ENCODE results near the gene GARS1.
"Not testable (repeated sequence)": the region's sequence is repeated elsewhere in the genome, so short reads cannot be mapped to it uniquely, and the experiment has no call there.

Gene GARS1, protein sequence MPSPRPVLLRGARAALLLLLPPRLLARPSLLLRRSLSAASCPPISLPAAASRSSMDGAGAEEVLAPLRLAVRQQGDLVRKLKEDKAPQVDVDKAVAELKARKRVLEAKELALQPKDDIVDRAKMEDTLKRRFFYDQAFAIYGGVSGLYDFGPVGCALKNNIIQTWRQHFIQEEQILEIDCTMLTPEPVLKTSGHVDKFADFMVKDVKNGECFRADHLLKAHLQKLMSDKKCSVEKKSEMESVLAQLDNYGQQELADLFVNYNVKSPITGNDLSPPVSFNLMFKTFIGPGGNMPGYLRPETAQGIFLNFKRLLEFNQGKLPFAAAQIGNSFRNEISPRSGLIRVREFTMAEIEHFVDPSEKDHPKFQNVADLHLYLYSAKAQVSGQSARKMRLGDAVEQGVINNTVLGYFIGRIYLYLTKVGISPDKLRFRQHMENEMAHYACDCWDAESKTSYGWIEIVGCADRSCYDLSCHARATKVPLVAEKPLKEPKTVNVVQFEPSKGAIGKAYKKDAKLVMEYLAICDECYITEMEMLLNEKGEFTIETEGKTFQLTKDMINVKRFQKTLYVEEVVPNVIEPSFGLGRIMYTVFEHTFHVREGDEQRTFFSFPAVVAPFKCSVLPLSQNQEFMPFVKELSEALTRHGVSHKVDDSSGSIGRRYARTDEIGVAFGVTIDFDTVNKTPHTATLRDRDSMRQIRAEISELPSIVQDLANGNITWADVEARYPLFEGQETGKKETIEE

DNA sequence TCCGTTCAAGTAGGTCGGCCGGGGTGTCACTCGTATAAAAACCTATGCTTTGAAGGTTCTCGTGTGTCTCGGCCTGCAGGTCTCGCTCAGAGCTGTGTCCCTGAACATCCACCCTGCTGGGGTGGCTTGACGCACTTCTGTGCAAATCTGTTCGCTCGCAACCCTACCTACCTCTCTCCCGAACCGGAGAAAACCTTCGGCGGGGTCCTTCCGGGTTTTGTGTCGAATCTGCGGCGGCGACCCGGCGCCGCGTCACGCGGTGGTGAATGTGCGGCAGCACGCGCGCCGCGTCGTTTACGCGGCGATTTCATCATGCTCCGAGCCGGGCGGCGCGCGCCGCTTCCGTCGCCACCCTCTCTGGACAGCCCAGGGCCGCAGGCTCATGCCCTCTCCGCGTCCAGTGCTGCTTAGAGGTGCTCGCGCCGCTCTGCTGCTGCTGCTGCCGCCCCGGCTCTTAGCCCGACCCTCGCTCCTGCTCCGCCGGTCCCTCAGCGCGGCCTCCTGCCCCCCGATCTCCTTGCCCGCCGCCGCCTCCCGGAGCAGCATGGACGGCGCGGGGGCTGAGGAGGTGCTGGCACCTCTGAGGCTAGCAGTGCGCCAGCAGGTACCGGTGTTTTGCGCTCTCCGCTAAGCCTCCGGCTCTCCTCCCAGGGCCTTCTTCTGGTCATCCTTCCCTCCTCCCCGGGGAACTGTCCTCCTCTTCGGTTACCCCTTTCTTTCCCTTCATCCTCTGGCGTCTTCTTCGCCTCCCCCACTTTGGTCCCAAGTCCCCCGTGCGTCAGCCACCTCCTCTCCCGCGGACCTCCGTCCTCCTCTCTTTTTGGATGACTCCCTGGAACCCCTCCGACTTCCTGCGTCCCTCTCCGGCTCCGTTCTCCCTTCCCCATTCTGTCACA is at the start of gene GARS1:
Gene GARS1, plus strand, starts transcription at position 339 of the 896 bp plus-strand sequence. Its CDS starts 44 bp downstream, at position 383.
- DNase-seq (ENCODE audit: low read depth in 1 of 2, low spot score in 1 of 2): peak; percentile 78 to 83

DNA sequence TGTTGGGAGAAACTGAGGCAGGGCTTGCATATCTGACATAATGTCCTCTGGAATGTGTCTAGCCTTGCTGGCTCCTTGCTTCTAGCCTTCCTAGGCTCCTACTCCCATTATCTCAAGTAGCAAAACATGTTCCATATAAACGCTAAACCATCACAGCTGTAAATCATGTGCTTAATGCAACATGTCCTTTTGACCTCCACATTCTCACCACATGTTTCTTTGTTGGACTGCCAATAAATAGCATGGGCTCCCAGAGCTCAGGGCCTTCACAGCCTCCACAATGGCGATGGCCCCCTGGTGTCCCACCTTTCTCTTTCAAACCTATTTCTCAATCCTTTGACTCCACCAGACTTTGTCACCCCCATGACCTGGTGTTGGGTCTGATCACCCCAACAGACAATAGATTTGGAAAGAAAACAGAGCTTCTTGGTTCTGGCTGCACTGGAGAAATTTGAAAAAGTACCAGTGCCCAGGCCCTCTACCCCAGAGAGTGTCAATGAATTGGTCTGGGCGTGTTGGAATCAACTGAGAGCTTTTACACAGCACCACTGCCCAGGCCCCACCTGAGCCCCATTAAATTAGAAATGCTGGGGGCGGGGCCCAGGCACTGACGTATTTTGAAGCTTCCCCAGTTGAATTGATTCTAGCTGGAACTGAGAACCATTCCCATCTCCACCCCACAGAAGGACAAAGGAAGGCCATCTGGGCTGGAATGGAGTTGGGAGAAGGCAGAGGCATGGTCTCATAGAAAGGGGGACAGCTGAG is 48.7 kb upstream of the GARS1 start:
- no peak for DNase-seq (ENCODE audit: low read depth in 1 of 2, low spot score in 1 of 2)

DNA sequence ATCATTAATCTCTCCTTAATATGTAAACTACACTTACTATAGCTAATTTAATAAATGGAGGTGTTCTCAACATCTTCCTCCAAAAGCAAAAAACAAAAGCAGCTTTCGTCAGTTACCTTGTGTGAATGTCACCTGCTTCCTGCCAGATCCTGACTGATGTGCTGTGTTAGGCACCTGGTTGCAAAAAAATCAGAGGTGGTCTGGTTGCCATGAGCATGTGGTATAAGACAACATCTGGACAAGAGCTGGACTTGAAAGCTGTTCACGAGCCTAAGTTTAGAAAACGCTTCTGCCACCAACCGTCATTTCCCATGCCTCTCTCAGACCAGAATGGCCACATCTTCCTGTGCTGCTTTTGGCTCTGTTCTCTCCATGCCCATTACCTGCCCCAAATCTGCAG is 48.1 kb upstream of the GARS1 start:
- DNase-seq (ENCODE audit: low read depth in 1 of 2, low spot score in 1 of 2): no peak

DNA sequence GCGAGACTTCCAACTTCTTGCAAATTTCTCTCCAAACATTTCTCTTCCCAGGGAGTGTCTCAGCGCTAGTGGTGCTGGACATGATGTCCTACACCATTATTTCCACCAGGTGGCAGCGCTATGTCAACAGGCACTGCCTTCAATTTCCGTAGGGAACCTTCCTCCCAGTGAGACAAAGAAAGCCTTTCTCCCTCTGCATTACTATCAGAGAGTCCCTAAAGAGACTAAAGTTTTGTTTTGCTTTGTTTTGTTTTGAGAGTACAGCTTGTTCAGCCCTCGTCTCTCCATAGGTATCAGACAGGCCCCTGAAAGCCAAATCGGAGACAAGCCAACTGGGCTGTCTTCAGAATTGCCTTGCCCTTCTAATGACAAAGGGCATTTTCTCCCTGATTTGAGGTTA is 45.8 kb upstream of the GARS1 start:
- DNase-seq (ENCODE audit: low read depth in 1 of 2, low spot score in 1 of 2): peak in 1 of 2 donors; percentile 8

DNA sequence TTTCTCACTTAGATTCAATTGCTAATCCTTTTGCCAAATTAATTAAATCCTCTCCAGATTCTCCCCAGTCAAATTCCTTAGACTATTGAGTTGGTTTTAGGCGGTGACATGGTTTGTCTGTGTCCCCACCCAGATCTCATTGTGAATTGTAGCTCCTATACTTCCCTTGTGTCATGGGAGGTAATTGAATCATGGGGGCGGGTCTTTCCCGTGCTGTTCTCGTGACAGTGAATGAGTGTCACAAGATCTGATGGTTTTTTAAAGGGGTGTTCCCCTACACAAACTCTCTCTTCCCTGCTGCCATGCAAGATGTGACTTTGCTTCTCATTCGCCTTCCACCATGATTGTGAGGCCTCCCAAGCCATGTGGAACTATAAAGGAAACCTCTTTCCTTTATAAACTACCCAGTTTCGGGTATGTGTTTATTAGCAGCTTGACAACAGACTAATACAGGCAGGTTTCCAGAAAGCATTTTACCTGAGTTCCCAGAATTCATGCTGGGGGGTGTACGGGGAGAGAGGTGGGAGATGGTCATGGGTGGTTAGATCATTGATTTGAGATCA is 44.7 kb upstream of the GARS1 start:
- DNase-seq (ENCODE audit: low read depth in 1 of 2, low spot score in 1 of 2): no peak

DNA sequence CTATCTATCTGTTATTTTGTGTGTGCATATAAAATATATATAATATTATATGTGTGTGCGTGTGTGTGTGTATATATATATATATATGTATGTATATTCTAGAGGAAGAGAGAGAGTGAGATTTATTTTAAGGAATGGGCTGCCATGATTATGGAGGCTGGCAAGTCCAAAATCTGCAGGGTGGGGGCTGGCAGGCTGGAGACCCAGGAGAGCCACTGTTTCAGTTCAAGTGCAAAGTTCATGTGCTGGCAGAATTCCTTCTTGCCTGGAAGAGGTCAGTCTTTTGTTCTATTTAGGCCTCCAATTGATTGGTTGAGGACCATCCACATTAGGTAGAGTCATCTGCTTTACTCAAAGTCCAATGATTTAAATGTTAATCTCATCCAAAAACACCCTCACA is 42.3 kb upstream of the GARS1 start:
- no peak for DNase-seq (ENCODE audit: low read depth in 1 of 2, low spot score in 1 of 2)

DNA sequence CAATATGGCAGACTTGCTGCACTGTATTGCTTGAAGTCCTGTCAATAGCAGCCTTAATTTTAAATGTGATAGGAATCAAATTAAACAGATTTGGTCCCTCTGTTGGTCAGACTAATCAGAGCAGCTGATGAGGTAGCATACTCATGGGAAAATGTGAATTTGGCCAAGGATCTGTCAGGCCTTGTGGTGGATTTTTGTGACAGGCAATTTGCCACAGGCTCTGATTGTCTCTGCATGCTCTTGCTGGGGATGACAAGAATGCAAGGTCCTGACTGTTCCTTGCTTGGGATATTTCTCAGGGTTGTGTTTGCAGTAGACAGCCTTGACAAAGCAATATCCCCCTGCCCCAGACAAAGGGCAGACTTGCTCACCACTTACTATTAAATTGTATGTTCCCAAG is 41.5 kb upstream of the GARS1 start:
- no peak for DNase-seq (ENCODE audit: low read depth in 1 of 2, low spot score in 1 of 2)

DNA sequence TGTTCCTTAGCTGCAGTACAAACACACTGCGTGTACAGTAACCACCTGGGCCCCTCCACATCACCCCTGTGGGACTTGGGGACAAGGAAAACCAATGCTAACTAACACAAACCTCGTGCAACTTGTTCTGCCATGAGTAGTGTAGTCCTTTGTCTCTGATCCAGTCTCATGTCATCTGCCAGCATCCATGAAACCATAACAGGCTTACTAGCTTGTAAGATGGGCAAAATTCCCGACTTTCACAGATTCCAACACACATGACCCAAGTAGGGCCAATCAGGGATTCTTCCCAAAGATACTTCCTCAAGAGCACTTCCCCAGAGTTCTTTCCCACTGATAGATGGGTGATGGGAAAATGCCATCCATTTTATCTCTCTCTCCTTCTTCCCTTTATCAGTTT is 41.1 kb upstream of the GARS1 start:
- DNase-seq (ENCODE audit: low read depth in 1 of 2, low spot score in 1 of 2): no peak

DNA sequence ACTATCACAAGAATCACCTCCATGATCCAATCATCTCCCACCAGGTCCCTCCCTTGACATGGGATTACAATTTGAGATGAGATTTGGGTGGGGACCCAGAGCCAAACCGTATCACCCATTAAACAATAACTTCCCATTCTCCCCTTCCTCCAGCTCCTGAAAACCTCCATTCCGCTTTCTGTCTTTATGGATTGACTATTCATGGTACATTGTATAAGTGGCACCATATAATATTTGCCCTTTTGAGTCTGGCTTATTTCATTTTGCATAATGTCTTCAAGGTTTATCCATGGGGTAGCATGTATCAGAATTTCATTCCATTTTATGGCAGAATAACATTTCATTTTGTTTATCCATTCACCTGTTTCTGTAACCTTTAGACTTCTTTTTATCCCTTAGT is 39.2 kb upstream of the GARS1 start:
- no peak for DNase-seq (ENCODE audit: low read depth in 1 of 2, low spot score in 1 of 2)

DNA sequence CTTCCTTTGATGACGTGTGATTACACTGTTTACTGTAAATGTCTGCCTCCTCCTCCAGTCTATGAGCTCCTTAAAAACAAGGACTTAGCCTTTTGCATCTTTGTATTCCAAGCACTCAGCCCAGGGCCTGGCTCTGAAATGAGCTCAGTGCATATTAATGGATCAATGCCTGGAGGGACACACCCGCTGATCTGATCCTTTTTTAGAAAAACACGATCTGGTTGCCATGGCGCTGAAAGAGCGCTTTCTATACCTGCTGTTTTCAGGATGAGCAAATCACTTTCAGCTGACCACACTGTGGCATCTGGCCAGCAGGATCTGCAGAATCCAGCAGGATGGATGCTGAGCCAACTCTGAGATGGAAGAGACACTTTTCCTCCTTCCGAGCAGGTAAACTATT is 37.8 kb upstream of the GARS1 start:
- DNase-seq (ENCODE audit: low read depth in 1 of 2, low spot score in 1 of 2): no peak

DNA sequence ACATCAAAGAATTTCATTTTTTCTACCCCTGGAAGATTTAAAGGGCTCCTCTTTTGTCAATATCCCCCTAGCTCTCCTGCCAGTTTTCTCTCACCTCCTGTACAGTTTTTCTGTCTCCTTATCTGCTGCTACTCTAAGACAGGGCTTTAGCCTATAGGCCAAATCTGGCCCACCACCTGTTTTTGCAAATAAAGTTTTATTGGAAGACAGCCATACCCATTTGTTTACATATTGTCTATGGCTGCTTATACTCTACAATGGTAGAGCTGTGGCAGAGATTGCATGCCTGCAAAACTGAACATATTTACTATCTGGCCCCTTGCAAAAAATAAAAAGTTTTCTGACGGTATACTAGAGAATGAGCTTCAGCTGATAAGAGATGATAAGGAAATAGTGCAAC is 37.4 kb upstream of the GARS1 start:
- DNase-seq (ENCODE audit: low read depth in 1 of 2, low spot score in 1 of 2): no peak

DNA sequence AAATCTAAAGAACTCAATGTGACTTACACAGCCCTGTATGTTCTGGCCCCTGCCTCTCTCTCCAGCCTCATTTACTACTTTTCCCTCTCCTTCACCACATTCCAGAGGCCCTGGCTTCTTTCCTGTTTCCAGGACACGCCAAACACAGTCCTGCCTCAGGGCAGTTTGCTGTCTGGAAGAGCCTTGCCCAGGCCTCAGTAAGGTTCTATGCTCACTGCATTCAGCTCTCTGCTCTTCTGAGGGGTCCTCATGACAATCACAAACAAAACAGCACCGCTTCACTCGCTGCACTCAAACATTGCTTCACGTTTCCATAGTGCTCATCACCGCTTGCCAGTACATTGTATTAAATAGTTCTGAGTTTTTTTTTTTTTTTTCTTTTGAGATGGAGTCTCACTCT is 35.1 kb upstream of the GARS1 start:
- DNase-seq (ENCODE audit: low read depth in 1 of 2, low spot score in 1 of 2): no peak

DNA sequence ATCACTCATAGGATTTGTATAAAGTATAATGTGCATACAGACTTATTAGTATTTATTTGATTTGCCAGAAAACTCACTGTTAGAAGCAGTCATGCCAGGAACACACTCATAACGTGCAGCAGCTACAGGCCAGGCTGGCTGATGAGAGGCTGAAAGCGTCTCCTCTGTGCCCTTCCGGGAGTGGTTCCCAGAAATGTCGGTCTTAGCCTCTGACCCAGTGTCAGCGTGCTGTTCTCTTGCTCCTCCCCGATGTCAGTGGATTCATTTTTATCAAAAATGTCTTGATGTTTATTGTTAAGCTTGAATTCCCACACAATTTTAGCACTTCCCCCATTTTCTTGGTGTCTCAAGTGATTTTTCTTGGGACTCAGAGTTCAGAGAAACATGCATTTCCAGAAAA is 33.3 kb upstream of the GARS1 start:
- no peak for DNase-seq (ENCODE audit: low read depth in 1 of 2, low spot score in 1 of 2)

DNA sequence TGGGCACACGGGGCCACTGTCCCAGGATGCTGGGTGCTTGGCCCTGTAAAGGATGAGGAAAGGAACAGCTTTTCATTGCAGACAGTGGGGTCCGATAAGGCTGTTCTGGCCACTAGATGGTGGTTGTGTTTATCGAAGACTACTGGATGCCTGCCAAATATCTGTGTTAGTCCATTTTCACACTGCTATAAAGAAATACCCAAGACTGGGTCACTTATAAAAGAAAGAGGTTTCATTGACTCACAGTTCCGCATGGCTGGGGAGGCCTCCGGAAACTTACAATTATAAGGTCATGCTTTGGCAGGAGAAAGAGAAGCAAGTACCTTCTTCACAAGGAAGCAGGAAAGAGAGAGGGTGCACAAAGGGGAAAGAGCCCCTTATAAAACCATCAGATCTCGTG is 32.2 kb upstream of the GARS1 start:
- no peak for DNase-seq (ENCODE audit: low read depth in 1 of 2, low spot score in 1 of 2)

DNA sequence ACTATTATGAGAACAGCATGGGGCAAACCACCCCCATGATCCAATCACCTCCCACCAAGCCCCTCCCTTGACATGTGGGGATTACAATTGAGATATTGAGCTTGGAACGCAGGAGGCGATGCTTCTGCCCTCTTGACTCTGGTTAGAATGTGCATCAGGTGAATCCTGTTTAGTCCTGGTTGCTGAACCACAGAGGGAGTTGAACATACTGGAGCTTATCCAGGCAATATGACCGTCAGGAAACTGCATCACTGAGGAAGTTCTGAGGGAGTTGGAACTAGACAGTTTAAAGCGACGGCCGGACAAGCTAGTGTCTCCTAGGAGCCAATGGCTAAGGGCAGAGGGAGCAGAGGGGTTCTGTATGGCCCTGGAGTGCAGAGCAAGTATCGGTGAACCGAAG is 31.8 kb upstream of the GARS1 start:
- no peak for DNase-seq (ENCODE audit: low read depth in 1 of 2, low spot score in 1 of 2)

DNA sequence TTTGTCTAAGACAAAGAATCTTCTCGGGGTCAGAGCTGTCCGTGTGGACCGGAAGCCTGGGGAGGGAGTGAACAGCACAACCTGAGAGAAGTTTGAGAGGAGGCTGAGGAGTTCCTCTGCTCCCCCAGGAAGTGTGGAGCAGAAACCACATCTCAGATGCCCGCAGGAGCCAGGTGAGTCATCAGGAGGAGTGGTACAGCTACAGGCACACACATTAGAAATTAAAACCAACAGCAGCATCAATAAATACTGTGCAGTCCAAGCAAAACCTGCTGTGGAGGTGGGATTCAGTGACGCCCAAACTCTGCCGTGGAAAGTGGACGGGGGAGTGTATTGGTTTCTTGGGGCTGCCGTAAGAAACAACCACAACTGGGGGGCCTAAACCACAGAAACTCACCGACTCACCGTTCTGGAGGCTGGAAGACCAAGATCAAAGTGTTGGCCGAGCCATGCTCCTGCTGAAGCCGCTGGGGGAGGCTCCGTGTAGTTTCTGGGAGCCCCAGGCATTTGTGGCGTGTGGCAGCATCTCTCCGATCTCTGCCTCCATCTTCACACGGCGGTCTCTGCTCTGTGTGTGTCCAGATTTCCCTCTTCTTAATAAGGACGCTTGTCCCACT is 31.2 kb upstream of the GARS1 start:
- DNase-seq (ENCODE audit: low read depth in 1 of 2, low spot score in 1 of 2): no peak

DNA sequence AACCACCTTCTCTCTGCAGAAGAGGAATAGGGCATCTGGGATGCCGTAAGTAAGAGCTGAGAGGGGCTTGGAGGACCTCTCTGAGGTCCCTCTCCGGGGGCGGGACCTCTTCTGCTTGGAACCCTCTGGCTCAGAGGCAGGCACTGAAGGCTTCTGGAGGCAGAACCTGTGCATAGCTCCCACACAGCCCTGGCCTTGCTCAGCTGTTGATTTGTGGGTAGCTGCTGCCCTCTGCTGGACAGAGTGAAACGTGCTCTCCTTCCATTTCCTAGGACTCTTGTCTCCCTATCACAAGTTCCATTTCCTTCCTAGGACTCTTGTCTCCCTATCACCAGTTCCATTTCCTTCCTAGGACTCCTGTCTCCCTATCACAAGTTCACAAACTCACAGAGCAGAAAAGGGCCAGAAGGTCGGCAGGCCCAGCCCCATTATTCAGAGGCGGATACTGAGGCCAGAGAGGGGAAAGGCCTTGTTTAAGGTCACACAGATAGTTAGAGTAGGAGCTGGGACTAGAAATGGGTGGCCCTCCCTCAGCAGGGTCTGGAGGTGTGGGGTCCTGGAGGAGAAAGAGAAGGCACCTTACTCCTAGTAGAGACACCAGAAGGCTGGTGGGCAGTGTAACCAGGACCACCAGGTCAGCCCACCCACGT is 30.3 kb upstream of the GARS1 start:
- peak; percentile 56 to 57 for DNase-seq (ENCODE audit: low read depth in 1 of 2, low spot score in 1 of 2)

DNA sequence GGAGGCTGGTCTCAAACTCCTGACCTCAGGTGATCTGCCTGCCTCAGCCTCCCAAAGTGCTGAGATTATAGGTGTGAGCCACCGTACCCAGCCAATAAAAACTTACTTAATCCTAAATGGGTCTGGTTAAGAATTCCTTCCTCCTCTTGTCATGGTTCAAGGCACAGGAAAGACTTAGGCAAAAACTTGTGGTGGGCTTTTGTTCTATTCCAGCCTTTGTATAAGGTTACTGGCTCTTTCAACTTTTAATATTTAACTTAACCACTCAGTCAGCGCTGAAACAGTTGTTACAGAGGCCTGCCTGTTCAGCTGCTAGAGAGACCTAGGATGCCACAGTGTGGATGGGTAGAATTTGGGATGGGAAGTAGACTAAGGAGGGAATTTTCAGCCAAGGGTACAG is 28.1 kb upstream of the GARS1 start:
- DNase-seq (ENCODE audit: low read depth in 1 of 2, low spot score in 1 of 2): no peak

DNA sequence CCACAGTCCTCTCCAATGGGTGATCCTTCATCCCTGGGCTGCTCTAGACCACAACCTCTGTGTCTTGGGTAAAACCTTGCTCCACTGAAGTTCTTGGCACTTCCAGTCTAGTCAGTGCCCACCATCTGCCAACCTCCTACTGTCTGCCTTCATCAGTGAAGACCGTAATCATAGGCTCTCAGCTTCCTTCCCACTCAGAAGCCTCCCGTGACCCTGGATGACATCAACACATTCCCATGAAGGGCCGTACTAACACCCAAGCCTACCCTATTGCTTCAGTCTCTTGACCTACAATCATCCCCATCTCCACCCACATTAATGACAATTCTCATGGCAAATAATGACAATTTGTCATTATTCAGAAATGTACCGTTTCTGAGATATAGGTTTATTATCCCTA is 27.6 kb upstream of the GARS1 start:
- no peak for DNase-seq (ENCODE audit: low read depth in 1 of 2, low spot score in 1 of 2)

DNA sequence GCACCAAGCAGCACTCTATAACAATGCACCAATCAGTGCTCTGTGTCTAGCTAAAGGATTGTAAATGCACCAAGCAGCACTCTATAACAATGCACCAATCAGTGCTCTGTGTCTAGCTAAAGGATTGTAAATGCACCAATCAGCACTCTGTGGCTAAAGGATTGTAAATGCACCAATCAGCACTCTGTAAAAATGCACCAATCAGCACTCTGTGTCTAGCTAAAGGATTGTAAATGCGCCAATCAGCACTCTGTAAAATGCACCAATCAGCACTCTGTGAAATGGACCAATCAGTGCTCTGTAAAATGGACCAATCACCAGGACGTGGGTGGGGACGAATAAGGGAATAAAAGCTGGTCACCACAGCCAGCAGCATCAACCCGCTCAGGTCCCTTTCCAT is 24.4 kb upstream of the GARS1 start:
- DNase-seq (ENCODE audit: low read depth in 1 of 2, low spot score in 1 of 2): not testable (repeated sequence)

Measured in stimulated activated CD4-positive, alpha-beta T cell treated with anti-CD3 and anti-CD28 coated beads, Interleukin-15, amount 100 ng/mL, for 1 hour (primary cell).